GM18508 (cell line): Measurements from ENCODE around the gene ZCCHC7.
"Not testable (repeated sequence)": the region's sequence is repeated elsewhere in the genome, so short reads cannot be mapped to it uniquely, and the experiment has no call there.

ENCODE experiments used
- ATAC-seq: cut with Tn5 transposase; IDR thresholded peaks from one replicate; pipeline ENCODE4 v1.9.1; 2021; ENCODE audit warnings: moderate number of reproducible peaks; ENCODE audit not compliant: insufficient read depth, unreplicated experiment

ZCCHC7 gene

GRCh38 chr9:37119907-37120842, at the start of gene ZCCHC7:
Gene ZCCHC7, plus strand, starts transcription at chr9:37120574.
- peak; percentile 68 for ATAC-seq

GRCh38 chr9:37074790-37075189, 45.6 kb upstream of the ZCCHC7 start:
- ATAC-seq = not testable (repeated sequence)

GRCh38 chr9:37079370-37080164, 40.8 kb upstream of the ZCCHC7 start:
- peak; percentile 35 for ATAC-seq

- ATAC-seq = not testable (repeated sequence)
Observed at GRCh38 chr9:37080165-37080628, 40.2 kb upstream of the ZCCHC7 start.

GRCh38 chr9:37081507-37081906, 38.9 kb upstream of the ZCCHC7 start:
- ATAC-seq = not testable (repeated sequence)

- ATAC-seq = no peak
Observed at GRCh38 chr9:37082214-37082765, 38.1 kb upstream of the ZCCHC7 start.

- ATAC-seq = no peak
Observed at GRCh38 chr9:37083654-37084053, 36.7 kb upstream of the ZCCHC7 start.

- ATAC-seq = no peak
Observed at GRCh38 chr9:37085233-37085632, 35.1 kb upstream of the ZCCHC7 start.

GRCh38 chr9:37092714-37093295, 27.6 kb upstream of the ZCCHC7 start:
- not testable (repeated sequence) for ATAC-seq

- ATAC-seq = no peak
Observed at GRCh38 chr9:37094751-37095150, 25.6 kb upstream of the ZCCHC7 start.

GRCh38 chr9:37096628-37097027, 23.7 kb upstream of the ZCCHC7 start:
- no peak for ATAC-seq

- no peak for ATAC-seq
Observed at GRCh38 chr9:37097294-37097693, 23.1 kb upstream of the ZCCHC7 start.

GRCh38 chr9:37100327-37100726, 20.0 kb upstream of the ZCCHC7 start:
- ATAC-seq = no peak

GRCh38 chr9:37100741-37101140, 19.6 kb upstream of the ZCCHC7 start:
- no peak for ATAC-seq

GRCh38 chr9:37102486-37102885, 17.9 kb upstream of the ZCCHC7 start:
- no peak for ATAC-seq

GRCh38 chr9:37104183-37104889, 16.0 kb upstream of the ZCCHC7 start:
- no peak for ATAC-seq

GRCh38 chr9:37105234-37105633, 15.1 kb upstream of the ZCCHC7 start:
- no peak for ATAC-seq

- ATAC-seq = no peak
Observed at GRCh38 chr9:37107701-37108100, 12.7 kb upstream of the ZCCHC7 start.

GRCh38 chr9:37114442-37114841, 5.9 kb upstream of the ZCCHC7 start:
- not testable (repeated sequence) for ATAC-seq

- ATAC-seq = no peak
Observed at GRCh38 chr9:37117956-37118355, 2.4 kb upstream of the ZCCHC7 start.
